GM12878 (cell line): Measurements from ENCODE around the gene HINT1. TPM values are rescaled to one million over a fixed set of nuclear protein-coding genes. Genes with fewer than 3 reads are reported as not detected.

ENCODE experiments used
- ATAC-seq: fragments of 200-7000 bp; cut with Tn5 transposase; 3 replicates; pipeline ENCODE4 v1.9.1; 2020; ENCODE audit warnings: mild to moderate bottlenecking, moderate library complexity
- BruUV-seq: library from RNA; stranded (reverse); fragments of 400-500 nt; replicated peaks from 2 replicates; lab custom pipeline; 2021; lab: Mats Ljungman, UMichigan
- CTCF ChIA-PET: fragments of 300-600 bp; sonication (Branson Sonifier 250); formaldehyde crosslinking; extraction: SDS; loops from one replicate; lab custom pipeline; 2021; ENCODE audit warnings: inconsistent platforms; lab: Yijun Ruan, JAX
- POLR2A ChIA-PET: fragments of 350-600 bp; formaldehyde crosslinking; extraction: SDS; loops from one replicate; lab custom pipeline; 2021; ENCODE audit warnings: inconsistent platforms; lab: Charles Lee
- RAD21 ChIA-PET: fragments of 300-600 bp; sonication (Branson Sonifier 250); formaldehyde crosslinking; loops from one replicate; lab custom pipeline; 2023; ENCODE audit warnings: antibody characterized with exemption; ENCODE audit not compliant: unreplicated experiment; lab: Charles Lee
- SMC1A ChIA-PET: fragments of 300-600 bp; sonication (Branson Sonifier 250); formaldehyde crosslinking; loops from one replicate; lab custom pipeline; 2023; ENCODE audit not compliant: unreplicated experiment, uncharacterized antibody; lab: Charles Lee
- DNase-seq: peaks from one replicate; pipeline ENCODE4 v3.0.0-alpha.2; 2011; ENCODE audit warnings: low read depth, low spot score
- FAIRE-seq: peaks from 3 replicates; lab custom pipeline; 2011; peaks lifted over from hg19 to GRCh38; lab: Jason Lieb, UNC
- H2AFZ ChIP-seq: 2 replicates; pipeline ENCODE4 v1.6.0; 2011; ENCODE audit warnings: low read depth, low read length, control low read depth; ENCODE audit not compliant: control insufficient read depth
- H3K27ac ChIP-seq: 2 replicates; pipeline ENCODE4 v1.5.1; 2011; ENCODE audit warnings: control low read depth; ENCODE audit not compliant: control insufficient read depth, insufficient read depth
- H3K27me3 ChIP-seq, 2 experiments: replicated peaks in 1 of 2; 2 replicates each; pipeline versions ENCODE4 v1.6.0 to v1.6.1; 2011; ENCODE audit warnings: low read length in 1 of 2; ENCODE audit not compliant: control insufficient read depth in 2 of 2, insufficient read depth in 2 of 2
- H3K36me3 ChIP-seq, 2 experiments: 2 replicates each; pipeline ENCODE4 v1.5.1; 2011; ENCODE audit warnings: low read length in 1 of 2; ENCODE audit not compliant: control insufficient read depth in 2 of 2, insufficient read depth in 2 of 2
- H3K4me1 ChIP-seq: 2 replicates; pipeline ENCODE4 v1.6.1; 2011; ENCODE audit warnings: mild to moderate bottlenecking, low read length, moderate library complexity, mixed read lengths; ENCODE audit not compliant: control insufficient read depth, insufficient read depth
- H3K4me2 ChIP-seq: 2 replicates; pipeline ENCODE4 v1.6.0; 2011; ENCODE audit warnings: control low read depth; ENCODE audit not compliant: control insufficient read depth, insufficient read depth
- H3K4me3 ChIP-seq: fragments of 200-600 bp; sonication (generic); 2 replicates; pipeline ENCODE4 v1.5.1; 2016
- H3K79me2 ChIP-seq: 2 replicates; pipeline ENCODE4 v1.6.0; 2011; ENCODE audit warnings: low read length; ENCODE audit not compliant: control insufficient read depth, insufficient read depth
- H3K9ac ChIP-seq: 2 replicates; pipeline ENCODE4 v1.8.0; 2011; ENCODE audit warnings: low read length, control low read depth, mixed read lengths; ENCODE audit not compliant: control insufficient read depth, insufficient read depth
- H3K9me3 ChIP-seq: replicated peaks from 3 replicates; pipeline ENCODE4 v1.5.1; 2011; ENCODE audit warnings: mild to moderate bottlenecking, low read length; ENCODE audit not compliant: control insufficient read depth, insufficient read depth
- H4K20me1 ChIP-seq: 2 replicates; pipeline ENCODE4 v1.6.0; 2011; ENCODE audit not compliant: control insufficient read depth, insufficient read depth
- CHD1 ChIP-seq: IDR thresholded peaks from 2 replicates; pipeline ENCODE4 v1.6.1; 2012; ENCODE audit warnings: low read depth, low read length, improper control_type of control experiment
- EP300 ChIP-seq, 2 experiments: fragments of 150-350 bp in 1 of 2; IDR thresholded peaks; 2 replicates each; pipeline ENCODE4 v1.6.1; 2011 to 2012; ENCODE audit warnings: low read depth in 2 of 2, low read length in 2 of 2, borderline replicate concordance in 1 of 2, improper control_type of control experiment in 1 of 2, inconsistent platforms in 1 of 2; ENCODE audit not compliant: control insufficient read depth in 1 of 2
- HDAC6 ChIP-seq: fragments of 200-600 bp; sonication (generic); IDR thresholded peaks from one replicate; pipeline ENCODE4 v1.8.0; 2017; ENCODE audit warnings: antibody characterized with exemption; ENCODE audit not compliant: unreplicated experiment
- HDGF ChIP-seq: fragments of 450-650 bp; IDR thresholded peaks from 2 replicates; pipeline ENCODE4 v1.6.1; 2016; ENCODE audit warnings: antibody characterized with exemption
- IKZF1 ChIP-seq: fragments of 450-650 bp; conservative IDR thresholded peaks from 2 replicates; pipeline ENCODE4 v1.6.1; 2017; ENCODE audit warnings: antibody characterized with exemption, mild to moderate bottlenecking
- NBN ChIP-seq: fragments of 450-650 bp; IDR thresholded peaks from 2 replicates; pipeline ENCODE4 v1.6.1; 2016
- NFYA ChIP-seq: IDR thresholded peaks from 2 replicates; pipeline ENCODE4 v1.6.1; 2011; ENCODE audit warnings: low read depth, mild to moderate bottlenecking, low read length, improper control_type of control experiment, borderline replicate concordance
- NR2C2 ChIP-seq: IDR thresholded peaks from 2 replicates; pipeline ENCODE4 v1.6.1; 2011; ENCODE audit warnings: borderline replicate concordance, low read depth; ENCODE audit not compliant: control insufficient read depth, insufficient read length
- RAD21 ChIP-seq: IDR thresholded peaks from 2 replicates; pipeline ENCODE4 v1.6.1; 2011; ENCODE audit warnings: mild to moderate bottlenecking, low read depth, low read length, moderate library complexity; ENCODE audit not compliant: insufficient read depth
- SIN3A ChIP-seq: IDR thresholded peaks from 2 replicates; pipeline ENCODE4 v1.6.1; 2012; ENCODE audit warnings: low read depth, low read length, improper control_type of control experiment
- SIX5 ChIP-seq: IDR thresholded peaks from 2 replicates; pipeline ENCODE4 v1.6.1; 2011; ENCODE audit warnings: mild to moderate bottlenecking, low read depth, low read length, moderate library complexity; ENCODE audit not compliant: severe bottlenecking
- SREBF2 ChIP-seq: IDR thresholded peaks from 2 replicates; pipeline ENCODE4 v1.6.1; 2012; ENCODE audit warnings: mild to moderate bottlenecking, low read length
- SUZ12 ChIP-seq: fragments of 200-600 bp; sonication (generic); IDR thresholded peaks from one replicate; pipeline ENCODE4 v1.6.1; 2018; ENCODE audit warnings: antibody characterized with exemption, mild to moderate bottlenecking; ENCODE audit not compliant: unreplicated experiment
- TAF1 ChIP-seq: IDR thresholded peaks from 2 replicates; pipeline ENCODE4 v1.6.1; 2011; ENCODE audit warnings: mild to moderate bottlenecking, low read depth, low read length, borderline replicate concordance
- ZBED1 ChIP-seq: IDR thresholded peaks from 2 replicates; pipeline ENCODE4 v1.6.1; 2016; ENCODE audit warnings: borderline replicate concordance
- WGBS: methylation state at CpG from one replicate; pipeline ENCODE4 v1.1.6; 2016; ENCODE audit warnings: low lambda C conversion rate; ENCODE audit not compliant: insufficient replicate concordance, insufficient coverage; ENCODE audit errors: missing lambda C conversion rate; 5-methylcytosine and 5-hydroxymethylcytosine counted together
- in situ Hi-C: fragments of 300-500 bp; cut with MboI; formaldehyde crosslinking; loops from 9 replicates; pipeline ENCODE4 v1.14.3; 2018; ENCODE audit warnings: mixed read lengths
- intact Hi-C: fragments of 100-400 bp; cut with micrococcal nuclease; formaldehyde crosslinking; loops from one replicate; pipeline ENCODE4 v1.14.2; 2022; ENCODE audit not compliant: unreplicated experiment
- polyA plus RNA-seq, 11 experiments: library from polyadenylated mRNA; depleted of rRNA in 4 of 11; unstranded in 6 of 11; stranded (reverse) in 5 of 11; fragments of >200 nt; fragmentation: Nextera tagmentation in 4 of 11; fragmentation: Illumina TruSeq in 1 of 11; extraction: Ambion mirVana in 4 of 11; extraction: Trizol in 1 of 11; gene quantifications; 1 replicate in 1 of 11; 2 replicates in 10 of 11; pipeline versions ENCODE4 v1.2.1 to v1.2.3, GENCODE V29; 2011 to 2016; ENCODE audit warnings: inconsistent platforms in 2 of 11, missing spikeins in 2 of 11, low read depth in 1 of 11
- total RNA-seq, 4 experiments: library from RNA; depleted of rRNA in 3 of 4; stranded (reverse); fragments of >200 nt in 3 of 4; fragmentation: Illumina TruSeq in 1 of 4; extraction: Trizol in 1 of 4; gene quantifications; 2 replicates each; pipeline versions ENCODE4 v1.2.1 to v1.2.3, GENCODE V29; 2013 to 2021
- TF ChIP-seq, protein P1 (sequence below), 3 experiments: IDR thresholded peaks in 2 of 3; conservative IDR thresholded peaks in 1 of 3; 2 replicates each; pipeline ENCODE4 v1.5.1; 2011; ENCODE audit warnings: low read depth in 3 of 3, low read length in 3 of 3, mild to moderate bottlenecking in 3 of 3, control low read depth in 2 of 3, moderate library complexity in 2 of 3, inconsistent platforms in 1 of 3, mixed read lengths in 1 of 3; ENCODE audit not compliant: control insufficient read depth in 2 of 3, insufficient read depth in 1 of 3; ENCODE audit errors: extremely low read depth in 1 of 3
- TF ChIP-seq, protein P2 (sequence below): fragments of 450-650 bp; IDR thresholded peaks from 2 replicates; pipeline ENCODE4 v1.6.1; 2017; ENCODE audit warnings: mild to moderate bottlenecking

HINT1 gene
- total and polyA plus RNA-seq, 10 of the 15 experiments (the other 5 are each of a cell fraction or from before 2014, with no cell fraction given) = 253 to 997 (median 562) TPM

DNA sequence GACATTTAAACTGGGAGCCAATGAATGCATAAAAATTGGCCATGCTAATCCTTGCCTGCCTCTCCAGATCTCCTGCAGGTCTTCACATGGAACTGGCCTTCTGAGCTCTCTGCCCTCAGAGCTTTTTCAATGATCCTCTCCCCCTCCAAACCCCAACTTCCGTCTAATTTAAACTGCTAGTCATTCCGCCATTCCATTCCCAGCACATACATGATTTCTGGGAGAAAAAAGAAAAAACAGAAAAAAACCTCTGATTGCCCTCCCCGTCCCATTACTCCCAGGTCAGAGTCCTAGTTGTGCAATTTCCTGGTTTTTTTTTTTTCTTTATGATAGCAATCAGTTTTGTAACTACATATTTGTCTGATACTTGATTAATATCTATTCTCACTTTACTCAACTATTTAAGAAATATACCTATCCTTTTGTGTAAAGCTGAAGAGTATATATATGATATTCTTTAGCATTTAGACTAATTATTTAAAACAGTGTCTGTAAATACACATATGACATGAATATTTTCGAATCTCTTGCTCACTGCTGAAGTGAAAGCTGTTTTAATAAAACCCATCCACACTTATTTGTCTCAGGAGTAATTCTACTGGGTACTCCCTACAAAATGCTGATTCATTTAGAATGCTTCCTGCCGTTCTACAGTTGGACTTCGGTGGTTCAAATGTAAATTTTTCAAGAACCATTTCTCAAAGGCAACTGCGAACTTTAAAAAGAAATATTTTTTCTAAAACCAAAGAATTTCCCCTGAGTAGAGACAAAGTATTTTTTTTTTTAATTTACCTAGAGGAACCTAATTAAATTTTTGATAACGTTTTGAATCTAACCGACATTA is 1.6 kb downstream of the HINT1 start (continued):
- TF ChIP-seq, protein P1, sequence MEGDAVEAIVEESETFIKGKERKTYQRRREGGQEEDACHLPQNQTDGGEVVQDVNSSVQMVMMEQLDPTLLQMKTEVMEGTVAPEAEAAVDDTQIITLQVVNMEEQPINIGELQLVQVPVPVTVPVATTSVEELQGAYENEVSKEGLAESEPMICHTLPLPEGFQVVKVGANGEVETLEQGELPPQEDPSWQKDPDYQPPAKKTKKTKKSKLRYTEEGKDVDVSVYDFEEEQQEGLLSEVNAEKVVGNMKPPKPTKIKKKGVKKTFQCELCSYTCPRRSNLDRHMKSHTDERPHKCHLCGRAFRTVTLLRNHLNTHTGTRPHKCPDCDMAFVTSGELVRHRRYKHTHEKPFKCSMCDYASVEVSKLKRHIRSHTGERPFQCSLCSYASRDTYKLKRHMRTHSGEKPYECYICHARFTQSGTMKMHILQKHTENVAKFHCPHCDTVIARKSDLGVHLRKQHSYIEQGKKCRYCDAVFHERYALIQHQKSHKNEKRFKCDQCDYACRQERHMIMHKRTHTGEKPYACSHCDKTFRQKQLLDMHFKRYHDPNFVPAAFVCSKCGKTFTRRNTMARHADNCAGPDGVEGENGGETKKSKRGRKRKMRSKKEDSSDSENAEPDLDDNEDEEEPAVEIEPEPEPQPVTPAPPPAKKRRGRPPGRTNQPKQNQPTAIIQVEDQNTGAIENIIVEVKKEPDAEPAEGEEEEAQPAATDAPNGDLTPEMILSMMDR (IDR thresholded peaks at IDR 0.05 in 2 of 3, conservative IDR thresholded peaks at IDR 0.05 in 1 of 3; ENCODE audit: control insufficient read depth in 2 of 3, extremely low read depth in 1 of 3, insufficient read depth in 1 of 3, low read depth in 3 of 3, low read length in 3 of 3) = no peak
- TF ChIP-seq IKZF1 (no peak), EP300 (IDR thresholded peaks at IDR 0.05; ENCODE audit: borderline replicate concordance in 1 of 2, control insufficient read depth in 1 of 2, low read depth in 2 of 2, low read length in 2 of 2) (no peak), SUZ12 (no peak)

DNA sequence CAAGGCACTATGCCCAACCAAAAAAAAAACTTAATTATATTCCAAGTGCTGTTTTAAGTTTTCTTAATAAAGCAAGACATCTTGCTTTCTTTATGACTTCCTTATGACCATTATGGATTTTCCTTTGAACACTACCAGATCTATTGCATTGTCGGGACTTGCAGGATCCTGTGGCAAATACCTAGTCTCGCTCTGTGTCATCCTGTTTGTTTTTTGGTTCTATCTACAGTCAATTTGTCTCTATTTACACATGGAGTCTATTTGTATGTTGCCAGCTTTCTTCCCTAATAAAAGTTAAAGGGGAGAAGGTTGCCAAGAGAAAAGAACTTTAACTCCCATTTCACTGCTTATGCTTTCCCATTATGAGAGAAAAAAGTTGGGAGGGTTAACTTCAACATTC is 4.9 kb downstream of the HINT1 start:
- no TSS peak for BruUV-seq
- H2AFZ ChIP-seq = no peak overlapping the region
- WGBS = 91% methylated on average over 2 of the region's 2 CpGs
- H3K4me1 ChIP-seq = no peaks in the 10 kb centered on the region
- RAD21 ChIA-PET = no interaction called here
- H4K20me1 ChIP-seq = no peaks in the 10 kb centered on the region
- FAIRE-seq = no peak
- no peak overlapping the region for H3K4me2 ChIP-seq
- H3K36me3 ChIP-seq = peaks cover 2 to 22% of the 10 kb centered on the region in 2 experiments
- no peak overlapping the region for H3K4me3 ChIP-seq
- POLR2A ChIA-PET = interaction anchor here (0.6 to 0.9 kb wide), 2 partner anchors 8 to 32 kb away, joined by 3 to 4 read pairs; no protein-coding TSS in a partner anchor
- TF ChIP-seq NBN (no peak), TAF1 (no peak), ZBED1 (no peak), HDAC6 (no peak), SIX5 (no peak), SIN3A (no peak), HDGF (no peak), NR2C2 (no peak), CHD1 (no peak), SREBF2 (no peak), NFYA (no peak), RAD21 (no peak)
- TF ChIP-seq, protein P2, sequence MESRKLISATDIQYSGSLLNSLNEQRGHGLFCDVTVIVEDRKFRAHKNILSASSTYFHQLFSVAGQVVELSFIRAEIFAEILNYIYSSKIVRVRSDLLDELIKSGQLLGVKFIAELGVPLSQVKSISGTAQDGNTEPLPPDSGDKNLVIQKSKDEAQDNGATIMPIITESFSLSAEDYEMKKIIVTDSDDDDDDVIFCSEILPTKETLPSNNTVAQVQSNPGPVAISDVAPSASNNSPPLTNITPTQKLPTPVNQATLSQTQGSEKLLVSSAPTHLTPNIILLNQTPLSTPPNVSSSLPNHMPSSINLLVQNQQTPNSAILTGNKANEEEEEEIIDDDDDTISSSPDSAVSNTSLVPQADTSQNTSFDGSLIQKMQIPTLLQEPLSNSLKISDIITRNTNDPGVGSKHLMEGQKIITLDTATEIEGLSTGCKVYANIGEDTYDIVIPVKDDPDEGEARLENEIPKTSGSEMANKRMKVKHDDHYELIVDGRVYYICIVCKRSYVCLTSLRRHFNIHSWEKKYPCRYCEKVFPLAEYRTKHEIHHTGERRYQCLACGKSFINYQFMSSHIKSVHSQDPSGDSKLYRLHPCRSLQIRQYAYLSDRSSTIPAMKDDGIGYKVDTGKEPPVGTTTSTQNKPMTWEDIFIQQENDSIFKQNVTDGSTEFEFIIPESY = no peak
- no peak for DNase-seq
- H3K9me3 ChIP-seq = no peaks in the 10 kb centered on the region
- in situ Hi-C loops (no loop called here), intact Hi-C loops (loop anchor here (5.0 kb wide), 1 partner anchor 122 kb away; no protein-coding TSS in a partner anchor)
- H3K79me2 ChIP-seq = peaks cover 46% of the 10 kb centered on the region
- no peak overlapping the region for H3K9ac ChIP-seq
- SMC1A ChIA-PET = no interaction called here
- ATAC-seq = no peak
- H3K27me3 ChIP-seq = no peaks in the 10 kb centered on the region
- H3K27ac ChIP-seq = no peak overlapping the region
- CTCF ChIA-PET = interaction anchor here (1.1 kb wide), 1 partner anchor 64 kb away, joined by 3 read pairs; no protein-coding TSS in a partner anchor
